Neural cell (in vitro differentiated cells): Measurements from ENCODE around the gene TCP11.

Experiments used
- EP300 ChIP-seq: fragments of 450-650 bp; conservative IDR thresholded peaks from 2 replicates; pipeline ENCODE4 v1.6.1; 2014; ENCODE audit warnings: antibody characterized with exemption, mild to moderate bottlenecking, moderate library complexity; ENCODE audit not compliant: poor library complexity, severe bottlenecking
- EZH2 ChIP-seq: fragments of 200-600, 300-800 bp; shearing (Covaris generic), sonication (generic); IDR thresholded peaks from 2 replicates; pipeline ENCODE4 v1.6.1; 2014; ENCODE audit warnings: antibody characterized with exemption, low read length, borderline replicate concordance, mild to moderate bottlenecking; ENCODE audit not compliant: insufficient read depth, poor library complexity, severe bottlenecking
- TF ChIP-seq, protein P1 (sequence below): fragments of 450-650 bp; IDR thresholded peaks from 2 replicates; pipeline ENCODE4 v1.5.1; 2014; ENCODE audit warnings: antibody characterized with exemption, mild to moderate bottlenecking, moderate library complexity; ENCODE audit not compliant: poor library complexity, severe bottlenecking
- TF ChIP-seq, protein P2 (sequence below): IDR thresholded peaks from 2 replicates; pipeline ENCODE4 v1.6.1; 2012; ENCODE audit warnings: borderline replicate concordance

DNA sequence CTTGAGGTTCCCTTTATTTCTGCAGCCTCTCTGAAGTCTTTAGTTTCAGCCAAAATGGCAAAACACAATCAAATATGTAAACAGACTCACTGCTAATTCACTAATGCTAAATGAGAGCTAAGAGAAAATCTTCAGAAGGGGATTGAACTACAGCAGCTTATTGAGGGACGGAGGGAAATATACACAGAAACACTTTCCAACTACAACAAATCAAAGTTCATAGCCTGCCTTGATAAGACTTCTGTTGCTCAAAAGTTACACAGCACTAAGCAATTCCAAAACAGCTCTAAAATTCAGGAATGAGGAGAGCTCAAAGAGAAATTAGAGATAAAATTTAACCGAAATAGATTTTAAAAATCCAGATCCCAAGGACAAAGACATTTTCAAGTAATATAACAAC lies 1.7 kb downstream of the TCP11 start:
- TF ChIP-seq, protein P1, sequence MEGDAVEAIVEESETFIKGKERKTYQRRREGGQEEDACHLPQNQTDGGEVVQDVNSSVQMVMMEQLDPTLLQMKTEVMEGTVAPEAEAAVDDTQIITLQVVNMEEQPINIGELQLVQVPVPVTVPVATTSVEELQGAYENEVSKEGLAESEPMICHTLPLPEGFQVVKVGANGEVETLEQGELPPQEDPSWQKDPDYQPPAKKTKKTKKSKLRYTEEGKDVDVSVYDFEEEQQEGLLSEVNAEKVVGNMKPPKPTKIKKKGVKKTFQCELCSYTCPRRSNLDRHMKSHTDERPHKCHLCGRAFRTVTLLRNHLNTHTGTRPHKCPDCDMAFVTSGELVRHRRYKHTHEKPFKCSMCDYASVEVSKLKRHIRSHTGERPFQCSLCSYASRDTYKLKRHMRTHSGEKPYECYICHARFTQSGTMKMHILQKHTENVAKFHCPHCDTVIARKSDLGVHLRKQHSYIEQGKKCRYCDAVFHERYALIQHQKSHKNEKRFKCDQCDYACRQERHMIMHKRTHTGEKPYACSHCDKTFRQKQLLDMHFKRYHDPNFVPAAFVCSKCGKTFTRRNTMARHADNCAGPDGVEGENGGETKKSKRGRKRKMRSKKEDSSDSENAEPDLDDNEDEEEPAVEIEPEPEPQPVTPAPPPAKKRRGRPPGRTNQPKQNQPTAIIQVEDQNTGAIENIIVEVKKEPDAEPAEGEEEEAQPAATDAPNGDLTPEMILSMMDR, result no peak
- TF ChIP-seq EP300 (no peak), EZH2 (no peak)
- TF ChIP-seq, protein P2, sequence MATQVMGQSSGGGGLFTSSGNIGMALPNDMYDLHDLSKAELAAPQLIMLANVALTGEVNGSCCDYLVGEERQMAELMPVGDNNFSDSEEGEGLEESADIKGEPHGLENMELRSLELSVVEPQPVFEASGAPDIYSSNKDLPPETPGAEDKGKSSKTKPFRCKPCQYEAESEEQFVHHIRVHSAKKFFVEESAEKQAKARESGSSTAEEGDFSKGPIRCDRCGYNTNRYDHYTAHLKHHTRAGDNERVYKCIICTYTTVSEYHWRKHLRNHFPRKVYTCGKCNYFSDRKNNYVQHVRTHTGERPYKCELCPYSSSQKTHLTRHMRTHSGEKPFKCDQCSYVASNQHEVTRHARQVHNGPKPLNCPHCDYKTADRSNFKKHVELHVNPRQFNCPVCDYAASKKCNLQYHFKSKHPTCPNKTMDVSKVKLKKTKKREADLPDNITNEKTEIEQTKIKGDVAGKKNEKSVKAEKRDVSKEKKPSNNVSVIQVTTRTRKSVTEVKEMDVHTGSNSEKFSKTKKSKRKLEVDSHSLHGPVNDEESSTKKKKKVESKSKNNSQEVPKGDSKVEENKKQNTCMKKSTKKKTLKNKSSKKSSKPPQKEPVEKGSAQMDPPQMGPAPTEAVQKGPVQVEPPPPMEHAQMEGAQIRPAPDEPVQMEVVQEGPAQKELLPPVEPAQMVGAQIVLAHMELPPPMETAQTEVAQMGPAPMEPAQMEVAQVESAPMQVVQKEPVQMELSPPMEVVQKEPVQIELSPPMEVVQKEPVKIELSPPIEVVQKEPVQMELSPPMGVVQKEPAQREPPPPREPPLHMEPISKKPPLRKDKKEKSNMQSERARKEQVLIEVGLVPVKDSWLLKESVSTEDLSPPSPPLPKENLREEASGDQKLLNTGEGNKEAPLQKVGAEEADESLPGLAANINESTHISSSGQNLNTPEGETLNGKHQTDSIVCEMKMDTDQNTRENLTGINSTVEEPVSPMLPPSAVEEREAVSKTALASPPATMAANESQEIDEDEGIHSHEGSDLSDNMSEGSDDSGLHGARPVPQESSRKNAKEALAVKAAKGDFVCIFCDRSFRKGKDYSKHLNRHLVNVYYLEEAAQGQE, result no peak
